Measurements from ENCODE around the gene BCL11A. TPM values are rescaled to one million over a fixed set of nuclear protein-coding genes. Genes with fewer than 3 reads are reported as not detected.

BCL11A gene
- total RNA-seq, 1 donor from 2014 or later, result 142 TPM

DNA sequence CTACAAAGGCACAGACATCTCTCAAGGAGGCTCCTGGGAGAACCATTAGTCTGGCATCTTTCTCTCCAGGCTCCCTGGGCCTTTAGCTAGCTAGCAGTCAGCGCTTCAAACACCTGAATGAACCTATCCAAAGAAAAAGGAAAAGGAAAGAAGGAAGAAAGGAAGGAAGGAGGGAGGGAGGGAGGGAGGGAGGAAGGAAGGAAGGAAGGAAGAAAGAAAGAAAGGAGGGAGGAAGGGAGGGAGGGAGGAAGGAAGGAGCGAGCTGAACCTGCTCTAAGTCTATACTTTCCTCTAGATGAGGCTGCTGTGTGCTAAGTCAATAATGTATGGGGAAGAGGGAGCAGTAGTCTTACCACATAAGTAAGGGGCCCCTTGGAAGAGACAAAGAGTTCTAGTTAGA is 5.1 kb upstream of the BCL11A start:
- Mint-ChIP-seq H3K27me3 (ENCODE audit: low read depth) (no peaks in the 10 kb centered on the region), H3K4me1 (peaks cover 30% of the 10 kb centered on the region), H3K36me3 (no peaks in the 10 kb centered on the region), H3K9me3 (no peaks in the 10 kb centered on the region), H3K27ac (no peak overlapping the region), H3K4me3 (no peak overlapping the region)
- no peak for DNase-seq (ENCODE audit: low spot score in 2 of 2, unreplicated experiment in 2 of 2)
- TF ChIP-seq, protein P1, sequence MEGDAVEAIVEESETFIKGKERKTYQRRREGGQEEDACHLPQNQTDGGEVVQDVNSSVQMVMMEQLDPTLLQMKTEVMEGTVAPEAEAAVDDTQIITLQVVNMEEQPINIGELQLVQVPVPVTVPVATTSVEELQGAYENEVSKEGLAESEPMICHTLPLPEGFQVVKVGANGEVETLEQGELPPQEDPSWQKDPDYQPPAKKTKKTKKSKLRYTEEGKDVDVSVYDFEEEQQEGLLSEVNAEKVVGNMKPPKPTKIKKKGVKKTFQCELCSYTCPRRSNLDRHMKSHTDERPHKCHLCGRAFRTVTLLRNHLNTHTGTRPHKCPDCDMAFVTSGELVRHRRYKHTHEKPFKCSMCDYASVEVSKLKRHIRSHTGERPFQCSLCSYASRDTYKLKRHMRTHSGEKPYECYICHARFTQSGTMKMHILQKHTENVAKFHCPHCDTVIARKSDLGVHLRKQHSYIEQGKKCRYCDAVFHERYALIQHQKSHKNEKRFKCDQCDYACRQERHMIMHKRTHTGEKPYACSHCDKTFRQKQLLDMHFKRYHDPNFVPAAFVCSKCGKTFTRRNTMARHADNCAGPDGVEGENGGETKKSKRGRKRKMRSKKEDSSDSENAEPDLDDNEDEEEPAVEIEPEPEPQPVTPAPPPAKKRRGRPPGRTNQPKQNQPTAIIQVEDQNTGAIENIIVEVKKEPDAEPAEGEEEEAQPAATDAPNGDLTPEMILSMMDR (IDR thresholded peaks at IDR 0.05; ENCODE audit: unreplicated experiment), result no peak

DNA sequence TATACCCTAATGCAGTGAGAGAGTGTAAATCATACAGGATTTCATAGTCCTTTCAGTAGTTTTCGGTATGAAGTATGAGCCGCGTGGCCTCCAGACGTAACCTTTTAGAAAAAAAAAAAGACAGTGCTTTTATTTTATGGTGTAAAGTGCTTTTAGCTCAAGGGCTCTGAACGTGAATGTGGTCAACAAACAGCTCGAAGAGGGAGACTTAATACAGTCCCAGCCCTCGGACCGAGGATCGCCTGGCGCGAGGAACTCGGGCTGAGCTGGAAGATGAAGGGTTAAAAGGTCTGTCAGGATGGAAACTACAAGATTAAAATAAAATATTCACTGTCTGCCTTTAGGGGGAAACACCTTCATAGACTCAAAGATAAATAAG is 4.0 kb upstream of the BCL11A start:
- Mint-ChIP-seq H3K4me3 (peak overlapping the region; percentile 74), H3K9me3 (no peaks in the 10 kb centered on the region), H3K27ac (peak overlapping the region; percentile 82), H3K4me1 (peaks cover 25% of the 10 kb centered on the region), H3K36me3 (no peaks in the 10 kb centered on the region), H3K27me3 (ENCODE audit: low read depth) (no peaks in the 10 kb centered on the region)
- TF ChIP-seq, protein P1 (IDR thresholded peaks at IDR 0.05; ENCODE audit: unreplicated experiment), result no peak
- no peak for DNase-seq (ENCODE audit: low spot score in 2 of 2, unreplicated experiment in 2 of 2)

DNA sequence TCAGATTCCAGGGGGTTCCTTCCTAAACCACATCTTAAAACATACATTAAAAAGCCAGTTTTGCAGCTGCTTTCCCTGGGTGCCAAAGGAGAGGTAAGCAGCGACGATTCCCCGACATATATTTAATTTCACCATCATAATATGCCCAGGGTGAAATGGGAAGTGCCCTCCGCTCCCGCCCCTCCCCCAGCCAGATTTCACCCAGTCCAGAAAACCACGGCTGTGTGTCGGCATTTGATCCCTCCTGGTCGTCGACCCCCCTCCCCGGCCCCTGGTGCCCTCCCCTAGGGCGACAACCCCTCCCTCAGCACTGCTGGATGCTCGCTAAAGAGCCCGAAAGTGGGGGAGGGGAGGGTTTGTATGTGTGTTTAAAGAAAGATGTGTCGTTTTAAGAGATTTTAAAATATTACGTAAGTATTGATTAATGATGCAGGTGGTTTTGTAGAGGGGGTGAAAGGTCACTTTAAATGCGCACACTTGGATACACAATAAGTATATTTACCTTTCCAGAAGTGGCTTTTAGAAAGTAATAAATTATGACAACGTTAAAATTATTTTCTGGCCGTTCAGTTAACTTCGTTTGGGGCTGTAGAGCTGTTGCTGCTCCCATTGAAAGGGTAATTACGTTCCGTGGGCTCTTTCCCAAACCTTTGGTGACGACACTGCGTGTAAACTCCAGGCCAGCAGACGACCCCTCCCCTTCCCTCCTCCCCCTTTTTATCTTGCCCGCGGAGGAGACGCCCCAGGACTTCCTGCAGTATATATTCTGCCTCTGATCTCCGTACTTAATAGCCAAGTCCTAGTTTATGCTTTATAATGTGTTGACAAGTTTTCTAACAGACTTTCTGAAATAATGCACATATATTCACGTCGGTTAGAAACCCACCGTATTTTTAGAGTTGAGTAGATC is 3.4 kb upstream of the BCL11A start:
- Mint-ChIP-seq H3K27me3 (ENCODE audit: low read depth) (no peaks in the 10 kb centered on the region), H3K9me3 (no peaks in the 10 kb centered on the region), H3K36me3 (no peaks in the 10 kb centered on the region), H3K4me1 (peaks cover 25% of the 10 kb centered on the region), H3K27ac (peak overlapping the region; percentile 82), H3K4me3 (peak overlapping the region; percentile 74)
- TF ChIP-seq, protein P1 (IDR thresholded peaks at IDR 0.05; ENCODE audit: unreplicated experiment), result no peak
- DNase-seq (ENCODE audit: low spot score in 2 of 2, unreplicated experiment in 2 of 2), result no peak

DNA sequence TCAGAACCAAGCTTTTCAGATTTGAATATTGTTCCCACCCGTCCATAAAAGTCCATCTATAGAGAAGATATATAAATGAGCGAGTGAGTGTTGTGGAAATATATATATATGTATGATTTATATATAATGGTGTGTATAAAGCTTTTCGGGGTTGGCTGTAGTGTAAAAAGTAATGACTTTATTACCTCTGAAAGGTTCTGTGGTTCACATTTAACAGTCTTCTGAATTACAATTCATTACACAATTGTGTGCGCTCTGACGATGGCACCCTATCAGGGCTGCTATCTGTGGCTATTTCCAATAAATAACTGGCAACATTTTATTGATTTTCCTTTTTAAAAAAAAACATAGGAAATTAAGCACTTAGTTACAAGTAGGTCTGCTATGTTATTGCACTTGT is 2.7 kb upstream of the BCL11A start:
- Mint-ChIP-seq H3K9me3 (no peaks in the 10 kb centered on the region), H3K27ac (peak overlapping the region; percentile 92), H3K4me3 (peak overlapping the region; percentile 85), H3K4me1 (peaks cover 22% of the 10 kb centered on the region), H3K27me3 (ENCODE audit: low read depth) (no peaks in the 10 kb centered on the region), H3K36me3 (no peaks in the 10 kb centered on the region)
- TF ChIP-seq, protein P1 (IDR thresholded peaks at IDR 0.05; ENCODE audit: unreplicated experiment), result no peak
- no peak for DNase-seq (ENCODE audit: low spot score in 2 of 2, unreplicated experiment in 2 of 2)

DNA sequence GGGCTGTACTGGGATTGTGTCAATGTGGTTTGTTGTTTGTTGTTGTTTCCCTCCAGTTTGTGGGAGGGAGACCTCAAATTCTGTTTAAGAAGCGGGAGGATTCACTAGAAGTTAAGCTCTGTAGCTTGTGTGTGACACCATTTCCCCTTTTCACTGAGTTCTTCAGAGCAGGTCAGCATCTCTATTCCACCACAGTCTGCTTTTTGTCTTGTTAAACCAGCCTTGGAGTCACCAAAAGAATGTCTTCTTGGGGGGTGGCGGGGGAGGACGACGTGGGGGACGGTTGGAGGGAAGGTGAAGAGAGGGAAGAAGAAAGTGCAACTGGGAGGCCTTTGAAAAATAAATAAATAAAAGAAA is 2.3 kb upstream of the BCL11A start:
- H3K27ac Mint-ChIP-seq, result peak overlapping the region; percentile 92
- no peak for DNase-seq (ENCODE audit: low spot score in 2 of 2, unreplicated experiment in 2 of 2)
- no peaks in the 10 kb centered on the region for H3K9me3 Mint-ChIP-seq
- H3K27me3 Mint-ChIP-seq (ENCODE audit: low read depth), result no peaks in the 10 kb centered on the region
- TF ChIP-seq, protein P1 (IDR thresholded peaks at IDR 0.05; ENCODE audit: unreplicated experiment), result no peak
- peaks cover 22% of the 10 kb centered on the region for H3K4me1 Mint-ChIP-seq
- peak overlapping the region; percentile 85 for H3K4me3 Mint-ChIP-seq
- H3K36me3 Mint-ChIP-seq, result no peaks in the 10 kb centered on the region
